A673 (cell line): Measurements from ENCODE around the gene CGREF1. TPM values are rescaled to one million over a fixed set of nuclear protein-coding genes. Genes with fewer than 3 reads are reported as not detected.
A peak's percentile ranks its signal among the peaks of the same experiment; 100 is the strongest.

Experiments
- BruUV-seq: library from RNA; stranded (reverse); fragments of 400-500 nt; replicated peaks from 2 replicates; lab custom pipeline; 2021; lab: Mats Ljungman, UMichigan
- CTCF ChIA-PET: fragments of 300-600 bp; sonication (Branson Sonifier 250); formaldehyde crosslinking; loops from one replicate; lab custom pipeline; 2022; ENCODE audit warnings: antibody characterized with exemption; lab: Charles Lee
- POLR2A ChIA-PET: fragments of 300-600 bp; sonication (Branson Sonifier 250); formaldehyde crosslinking; loops from one replicate; lab custom pipeline; 2022; ENCODE audit warnings: antibody characterized with exemption; ENCODE audit not compliant: low non-redundant PET; lab: Charles Lee
- DNase-seq: peaks from one replicate; pipeline ENCODE4 v3.0.0-alpha.2; 2015; ENCODE audit warnings: low spot score
- H3K27ac ChIP-seq: fragments of 200-600 bp; sonication (generic); 2 replicates; pipeline ENCODE4 v1.5.1; 2016; ENCODE audit warnings: mixed run types, low read depth, mild to moderate bottlenecking, mixed read lengths, antibody characterized with exemption, low read length; ENCODE audit not compliant: poor library complexity, severe bottlenecking
- H3K27me3 ChIP-seq: fragments of 200-600 bp; sonication (generic); replicated peaks from 2 replicates; pipeline ENCODE4 v1.6.1; 2017; ENCODE audit warnings: mixed run types, low read depth, mild to moderate bottlenecking, mixed read lengths, antibody characterized with exemption, low read length; ENCODE audit not compliant: insufficient read depth, poor library complexity
- H3K36me3 ChIP-seq: fragments of 200-600 bp; sonication (generic); 2 replicates; pipeline ENCODE4 v1.6.1; 2016; ENCODE audit warnings: mixed run types, mild to moderate bottlenecking, mixed read lengths, antibody characterized with exemption, low read length; ENCODE audit not compliant: insufficient read depth, poor library complexity, severe bottlenecking
- H3K4me1 ChIP-seq: fragments of 200-600 bp; sonication (generic); 2 replicates; pipeline ENCODE4 v1.6.1; 2017; ENCODE audit warnings: mixed run types, mild to moderate bottlenecking, mixed read lengths, antibody characterized with exemption, low read length; ENCODE audit not compliant: insufficient read depth, poor library complexity, severe bottlenecking
- H3K4me3 ChIP-seq: fragments of 200-600 bp; sonication (generic); 2 replicates; pipeline ENCODE4 v1.5.1; 2016; ENCODE audit warnings: low read depth, mixed run types, mild to moderate bottlenecking, mixed read lengths, low read length; ENCODE audit not compliant: poor library complexity, severe bottlenecking
- H3K9me3 ChIP-seq: fragments of 200-600 bp; sonication (generic); 2 replicates; pipeline ENCODE4 v1.6.1; 2016; ENCODE audit warnings: mixed run types, low read depth, mild to moderate bottlenecking, mixed read lengths, antibody characterized with exemption, low read length; ENCODE audit not compliant: poor library complexity, severe bottlenecking
- CTCF ChIP-seq: fragments of 300-800, 200-600 bp; sonication (generic); conservative IDR thresholded peaks from 2 replicates; pipeline ENCODE4 v1.5.1; 2017; ENCODE audit warnings: low read depth, mild to moderate bottlenecking, antibody characterized with exemption, low read length, moderate library complexity, mixed read lengths
- EZH2 ChIP-seq: fragments of 200-600 bp; sonication (generic); IDR thresholded peaks from 2 replicates; pipeline ENCODE4 v1.6.1; 2017; ENCODE audit warnings: borderline replicate concordance, low read depth, mild to moderate bottlenecking, mixed read lengths, antibody characterized with exemption, low read length; ENCODE audit not compliant: poor library complexity, severe bottlenecking
- intact Hi-C: fragments of 100-400 bp; cut with micrococcal nuclease; formaldehyde crosslinking; loops from one replicate; pipeline ENCODE4 v1.10.0; 2022; ENCODE audit not compliant: unreplicated experiment
- total RNA-seq: library from RNA; stranded (reverse); gene quantifications from 2 replicates; pipeline ENCODE4 v1.2.3, GENCODE V29; 2021

CGREF1 gene
- total RNA-seq, 1 experiment from 2014 or later = 8.4 TPM

GRCh38 chr2:27097341-27097740 lies 21.6 kb downstream of the CGREF1 start:
- POLR2A ChIA-PET = no interaction called here
- H3K4me3 ChIP-seq = no peak overlapping the region
- H3K36me3 ChIP-seq = peaks cover 3% of the 10 kb centered on the region
- H3K27ac ChIP-seq = no peak overlapping the region
- H3K9me3 ChIP-seq = no peaks in the 10 kb centered on the region
- no peaks in the 10 kb centered on the region for H3K4me1 ChIP-seq
- CTCF ChIA-PET = no interaction called here
- TF ChIP-seq CTCF (no peak), EZH2 (no peak)
- BruUV-seq = no TSS peak
- H3K27me3 ChIP-seq = no peaks in the 10 kb centered on the region
- no peak for DNase-seq
- intact Hi-C loops = loop anchor here (5.0 kb wide), 1 partner anchor 205 kb away; no protein-coding TSS in a partner anchor

- Histone ChIP-seq H3K4me3 (no peak overlapping the region), H3K27ac (no peak overlapping the region), H3K4me1 (no peaks in the 10 kb centered on the region), H3K36me3 (peaks cover 3% of the 10 kb centered on the region), H3K27me3 (no peaks in the 10 kb centered on the region), H3K9me3 (no peaks in the 10 kb centered on the region)
- ChIA-PET CTCF (no interaction called here), POLR2A (no interaction called here)
- intact Hi-C loops = loop anchor here (5.0 kb wide), 1 partner anchor 205 kb away; no protein-coding TSS in a partner anchor
- no peak for DNase-seq
- no TSS peak for BruUV-seq
- no peak for TF ChIP-seq CTCF
- TF ChIP-seq EZH2 = no peak
Observed at GRCh38 chr2:27096748-27097297, 22.1 kb downstream of the CGREF1 start.

DNA sequence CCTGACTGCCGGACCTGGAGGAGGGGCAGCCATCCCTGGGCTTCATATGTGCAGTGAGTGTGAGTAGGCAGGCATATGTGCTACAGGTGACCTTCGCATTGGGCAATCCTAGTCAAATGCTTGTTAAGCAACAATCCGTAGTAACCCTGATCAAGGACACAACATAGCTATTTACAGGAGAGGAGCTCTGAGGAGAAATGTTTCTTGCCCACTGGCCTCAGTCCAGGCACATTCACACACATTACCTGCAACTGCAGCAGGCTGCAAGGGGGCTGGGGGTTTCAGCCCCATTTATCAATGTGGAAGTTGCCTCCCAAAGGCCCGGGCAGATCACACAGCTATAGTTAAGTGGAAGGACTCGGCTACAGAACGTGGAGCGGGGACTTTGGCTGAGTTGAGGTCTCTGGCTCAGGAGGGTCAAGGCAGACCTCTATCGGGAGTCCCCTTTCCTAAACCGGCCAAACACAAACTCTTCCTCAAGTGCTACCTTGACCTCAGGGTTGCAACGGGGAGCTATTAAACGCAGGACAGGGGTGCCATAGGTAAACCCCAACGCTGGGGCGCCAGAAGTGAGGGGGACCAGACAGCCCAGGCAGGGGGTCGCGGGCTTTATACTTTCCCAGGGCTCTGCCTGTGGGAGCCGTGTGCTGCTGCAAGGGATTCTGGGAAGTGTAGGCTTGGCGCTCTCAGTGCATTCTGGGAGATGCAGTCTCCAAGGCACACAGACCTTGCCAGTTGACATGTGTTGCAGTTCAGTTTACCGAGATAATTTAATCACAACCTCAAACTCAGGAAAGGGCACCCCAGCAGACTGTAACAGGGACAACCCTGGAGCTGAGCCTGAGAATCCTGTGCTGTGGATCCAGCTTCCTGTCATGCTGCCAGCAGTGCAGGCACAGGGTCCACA lies 22.9 kb downstream of the CGREF1 start:
- no peaks in the 10 kb centered on the region for H3K9me3 ChIP-seq
- CTCF ChIA-PET = no interaction called here
- TF ChIP-seq EZH2 (no peak), CTCF (no peak)
- no TSS peak for BruUV-seq
- no peaks in the 10 kb centered on the region for H3K4me1 ChIP-seq
- intact Hi-C loops = loop anchor here (5.0 kb wide), 1 partner anchor 206 kb away; no protein-coding TSS in a partner anchor
- H3K27ac ChIP-seq = no peak overlapping the region
- peaks cover 3% of the 10 kb centered on the region for H3K36me3 ChIP-seq
- POLR2A ChIA-PET = no interaction called here
- peak overlapping the region; percentile 10 for H3K4me3 ChIP-seq
- no peaks in the 10 kb centered on the region for H3K27me3 ChIP-seq
- peak; percentile 73 for DNase-seq
